NCI-H2107 treated with DMSO at 0.1 percent for 48 hours (cell line): ENCODE data around the gene FLT3LG.

Experiments used
- DNase-seq: peaks from one replicate; lab custom pipeline; 2025; ENCODE audit not compliant: unreplicated experiment; lab: John Stamatoyannopoulos, UW

FLT3LG gene

GRCh38 chr19:49487277-49488045 is 13.4 kb downstream of the FLT3LG start, which contains the start of gene RPL13A:
RPL13A (plus strand) TSS chr19:49487608; CDS start chr19:49487630, 22 bp downstream.
- DNase-seq, result peak; percentile 94

- DNase-seq, result no peak
These were observed 14.2 kb downstream of the FLT3LG start for GRCh38 chr19:49488046-49488862.

DNA sequence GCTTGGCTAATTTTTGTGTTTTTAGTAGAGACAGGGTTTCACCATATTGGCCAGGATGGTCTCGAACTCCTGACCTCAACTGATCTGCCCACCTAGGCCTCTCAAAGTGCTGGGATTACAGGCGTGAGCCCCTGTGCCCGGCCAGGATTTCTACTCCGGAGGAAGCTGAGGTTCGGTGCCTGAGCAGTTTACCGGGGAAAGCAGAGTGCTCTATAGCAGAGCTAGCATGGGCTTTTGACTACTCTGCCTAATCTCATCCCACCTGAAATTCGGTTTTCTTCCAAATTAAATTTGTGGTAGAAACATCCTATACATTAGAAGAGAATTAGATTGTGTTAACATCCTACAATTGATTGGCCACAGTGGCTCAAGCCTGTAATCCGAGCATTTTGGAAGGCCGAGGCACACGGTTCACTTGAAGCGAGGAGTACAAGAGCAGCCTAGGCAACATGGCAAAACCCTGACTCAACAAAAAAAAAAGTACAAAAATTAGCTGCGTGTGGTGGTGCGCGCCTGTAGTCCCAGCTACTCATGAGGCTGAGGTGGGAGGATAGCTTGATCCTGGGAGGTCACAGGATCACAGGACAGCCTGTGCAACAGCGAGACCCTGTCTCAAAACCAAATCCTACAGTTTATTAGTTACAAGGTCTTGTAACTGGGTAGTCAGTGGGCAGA is 15.0 kb downstream of the FLT3LG start:
- DNase-seq, result no peak

DNA sequence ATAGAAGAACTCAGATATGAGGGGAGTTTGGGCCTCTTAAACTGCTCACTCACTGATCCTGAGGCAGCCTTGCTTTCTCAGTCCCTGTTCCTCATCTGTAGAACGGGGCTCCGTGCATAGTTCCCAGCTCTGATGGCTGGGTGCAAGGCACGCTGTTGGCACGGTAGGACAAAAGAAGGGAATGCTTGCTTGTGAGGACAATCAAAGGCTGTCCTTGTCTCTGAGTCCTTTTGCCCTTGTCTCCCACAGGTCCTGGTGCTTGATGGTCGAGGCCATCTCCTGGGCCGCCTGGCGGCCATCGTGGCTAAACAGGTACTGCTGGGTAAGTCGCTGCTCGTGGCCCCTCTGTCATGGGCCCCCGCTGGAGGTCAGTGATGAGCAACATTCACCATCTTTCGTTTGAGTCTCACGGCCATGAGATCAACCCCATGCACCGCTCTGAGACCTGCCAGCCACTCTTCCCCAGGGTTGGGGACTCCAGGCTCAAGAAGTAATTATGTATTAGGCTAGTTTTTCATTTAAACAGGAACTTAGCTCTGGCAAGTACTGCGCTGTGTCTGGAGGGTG is 15.7 kb downstream of the FLT3LG start:
- no peak for DNase-seq

GRCh38 chr19:49490287-49491029 is 16.4 kb downstream of the FLT3LG start:
- no peak for DNase-seq

- DNase-seq, result no peak
These were observed 17.2 kb downstream of the FLT3LG start for GRCh38 chr19:49491030-49491803.

DNA sequence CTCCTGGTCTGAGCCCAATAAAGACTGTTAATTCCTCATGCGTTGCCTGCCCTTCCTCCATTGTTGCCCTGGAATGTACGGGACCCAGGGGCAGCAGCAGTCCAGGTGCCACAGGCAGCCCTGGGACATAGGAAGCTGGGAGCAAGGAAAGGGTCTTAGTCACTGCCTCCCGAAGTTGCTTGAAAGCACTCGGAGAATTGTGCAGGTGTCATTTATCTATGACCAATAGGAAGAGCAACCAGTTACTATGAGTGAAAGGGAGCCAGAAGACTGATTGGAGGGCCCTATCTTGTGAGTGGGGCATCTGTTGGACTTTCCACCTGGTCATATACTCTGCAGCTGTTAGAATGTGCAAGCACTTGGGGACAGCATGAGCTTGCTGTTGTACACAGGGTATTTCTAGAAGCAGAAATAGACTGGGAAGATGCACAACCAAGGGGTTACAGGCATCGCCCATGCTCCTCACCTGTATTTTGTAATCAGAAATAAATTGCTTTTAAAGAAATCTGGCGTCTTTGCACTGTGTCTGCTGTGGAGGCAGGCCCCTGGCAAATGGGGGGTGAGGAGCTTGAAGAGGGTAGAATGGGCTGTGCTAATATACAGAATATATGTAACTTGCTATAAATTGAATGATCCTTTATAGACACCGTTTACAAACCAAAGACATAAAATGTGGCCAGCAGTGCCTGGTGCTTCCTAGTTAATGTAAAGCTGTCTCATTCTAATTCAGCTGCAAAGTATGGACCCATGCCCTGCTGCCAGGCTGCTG is 18.0 kb downstream of the FLT3LG start:
- DNase-seq, result no peak

DNA sequence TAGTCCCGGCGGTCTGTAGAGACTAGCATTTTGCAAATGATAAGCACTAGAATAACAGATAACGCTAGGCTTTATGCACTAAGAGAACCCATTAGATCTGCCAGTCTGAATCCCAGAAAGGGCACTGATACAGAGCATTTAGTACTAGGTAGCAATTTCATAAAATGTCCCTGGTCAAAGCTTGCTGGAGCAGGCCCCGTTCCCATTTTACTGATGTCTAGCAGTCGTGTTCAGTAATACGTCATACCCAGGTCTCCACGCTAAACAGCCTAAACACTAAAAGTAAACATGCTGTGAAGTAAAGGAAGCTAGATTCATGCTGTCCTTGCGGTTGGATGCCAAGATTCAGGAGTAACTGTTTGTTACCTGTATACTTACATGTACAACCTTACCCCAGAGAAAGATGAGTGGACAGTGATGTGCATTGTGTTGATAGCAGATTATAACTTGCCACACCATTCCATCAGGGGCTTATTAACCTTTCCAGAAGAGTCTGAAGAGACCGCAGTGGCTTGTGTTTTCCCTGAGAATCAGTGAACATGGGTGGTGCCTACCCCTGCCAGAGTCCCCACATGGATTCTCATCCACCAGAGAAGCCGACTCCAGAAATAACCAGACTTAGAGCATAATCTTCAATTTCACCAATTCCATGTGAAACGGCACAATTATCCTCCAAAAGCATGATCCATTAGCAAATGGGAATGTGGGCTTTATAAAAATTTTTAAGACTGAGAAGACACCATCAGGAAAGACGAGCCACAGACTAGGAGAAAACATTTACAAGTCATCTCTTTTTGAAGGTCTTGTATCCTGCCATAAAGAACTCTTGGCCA is 18.8 kb downstream of the FLT3LG start:
- DNase-seq, result no peak

DNA sequence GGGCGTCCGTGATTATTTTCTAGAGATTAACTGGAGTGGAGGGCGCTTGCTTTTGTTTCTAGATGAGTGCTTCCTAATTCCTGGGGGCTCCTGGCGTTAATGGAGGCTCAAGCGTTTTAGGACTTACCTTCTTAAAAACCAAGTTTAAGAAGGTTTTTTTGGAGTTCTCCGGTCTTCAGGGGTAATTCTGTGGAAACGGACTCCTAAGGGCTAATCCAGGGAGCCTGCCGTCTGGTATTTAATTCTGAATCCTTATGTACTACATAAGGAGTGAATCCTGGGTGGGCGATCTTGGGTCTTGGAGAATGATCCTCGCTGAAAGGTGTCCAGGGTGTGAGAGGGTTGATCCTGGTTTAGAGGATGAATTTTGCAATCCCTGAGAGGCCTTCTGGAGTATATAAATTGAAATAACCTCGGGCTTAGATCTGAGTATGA is 22.6 kb downstream of the FLT3LG start:
- no peak for DNase-seq

DNA sequence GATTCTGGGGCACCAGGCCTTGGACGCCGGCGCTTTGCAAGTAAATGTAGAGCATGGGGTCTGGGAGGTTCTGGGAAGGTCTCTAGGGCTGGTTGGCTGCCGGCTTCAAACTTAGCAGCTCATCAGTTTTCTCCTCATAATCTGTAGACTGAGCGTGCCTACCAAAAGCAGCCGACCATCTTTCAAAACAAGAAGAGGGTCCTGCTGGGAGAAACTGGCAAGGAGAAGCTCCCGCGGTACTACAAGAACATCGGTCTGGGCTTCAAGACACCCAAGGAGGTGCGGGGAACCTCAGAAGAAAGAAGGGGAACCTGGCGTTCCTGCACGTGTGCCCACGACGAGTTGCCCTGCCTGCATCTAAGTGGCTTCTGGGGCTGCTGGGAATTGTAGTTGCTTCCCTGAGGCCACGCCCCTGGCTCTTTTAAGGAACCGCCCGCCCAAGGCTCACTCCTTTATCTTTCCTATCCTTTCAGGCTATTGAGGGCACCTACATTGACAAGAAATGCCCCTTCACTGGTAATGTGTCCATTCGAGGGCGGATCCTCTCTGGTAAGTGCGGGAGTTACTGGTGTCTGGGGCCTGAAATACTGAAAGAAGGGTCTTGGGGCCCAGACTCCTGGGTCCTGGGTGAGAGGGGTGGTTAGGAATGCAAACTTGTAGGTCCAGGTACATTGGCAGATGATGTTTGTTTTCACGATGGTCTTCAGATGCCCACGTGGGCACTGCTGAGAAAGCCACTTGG is 23.2 kb downstream of the FLT3LG start:
- no peak for DNase-seq

- no peak for DNase-seq
These were observed 23.7 kb downstream of the FLT3LG start for GRCh38 chr19:49497789-49498103.

DNA sequence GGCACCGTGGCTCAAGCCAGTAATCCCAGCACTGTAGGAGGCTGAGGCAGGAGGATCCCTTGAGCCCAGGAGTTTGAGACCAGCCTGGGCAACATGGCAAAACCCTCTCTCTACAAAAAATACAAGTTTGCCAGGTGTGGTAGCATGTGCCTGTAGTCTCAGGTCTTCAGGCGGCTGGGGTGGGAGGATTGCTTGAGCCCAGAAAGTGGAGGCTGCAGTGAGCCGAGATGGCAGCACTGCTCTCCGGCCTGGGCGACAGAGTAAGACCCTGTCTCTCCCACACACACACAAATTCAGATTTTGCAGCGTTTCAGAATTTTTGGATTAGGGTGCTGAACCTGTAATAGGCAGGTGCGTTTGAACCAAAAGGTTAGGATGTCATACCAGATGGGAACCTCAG is 24.5 kb downstream of the FLT3LG start:
- DNase-seq, result no peak

DNA sequence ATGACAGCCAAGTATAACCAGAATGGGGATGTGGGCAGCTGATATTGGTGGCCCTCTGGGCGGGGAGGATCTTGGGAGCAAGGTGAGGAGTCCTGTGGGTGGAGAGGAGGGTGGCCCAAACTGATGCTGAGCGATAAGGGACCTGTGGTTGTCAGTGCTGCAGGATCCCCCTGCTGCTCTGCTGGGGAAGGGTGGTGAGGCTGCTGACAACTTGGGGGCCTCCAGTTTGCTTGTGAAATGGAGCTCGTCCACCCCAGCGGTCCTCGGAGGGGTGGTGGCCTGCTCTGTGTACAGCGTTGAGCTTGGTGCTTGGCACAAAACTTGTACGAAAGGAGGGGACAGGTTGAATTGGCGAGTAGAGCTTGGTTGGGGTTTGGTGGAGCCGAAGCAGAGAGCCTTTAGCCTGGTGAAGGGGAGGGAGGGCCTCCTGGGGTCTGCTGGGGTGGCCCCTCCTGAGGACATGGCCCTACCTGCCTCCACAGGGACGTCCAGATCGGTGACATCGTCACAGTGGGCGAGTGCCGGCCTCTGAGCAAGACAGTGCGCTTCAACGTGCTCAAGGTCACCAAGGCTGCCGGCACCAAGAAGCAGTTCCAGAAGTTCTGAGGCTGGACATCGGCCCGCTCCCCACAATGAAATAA is 25.1 kb downstream of the FLT3LG start:
- DNase-seq, result no peak

DNA sequence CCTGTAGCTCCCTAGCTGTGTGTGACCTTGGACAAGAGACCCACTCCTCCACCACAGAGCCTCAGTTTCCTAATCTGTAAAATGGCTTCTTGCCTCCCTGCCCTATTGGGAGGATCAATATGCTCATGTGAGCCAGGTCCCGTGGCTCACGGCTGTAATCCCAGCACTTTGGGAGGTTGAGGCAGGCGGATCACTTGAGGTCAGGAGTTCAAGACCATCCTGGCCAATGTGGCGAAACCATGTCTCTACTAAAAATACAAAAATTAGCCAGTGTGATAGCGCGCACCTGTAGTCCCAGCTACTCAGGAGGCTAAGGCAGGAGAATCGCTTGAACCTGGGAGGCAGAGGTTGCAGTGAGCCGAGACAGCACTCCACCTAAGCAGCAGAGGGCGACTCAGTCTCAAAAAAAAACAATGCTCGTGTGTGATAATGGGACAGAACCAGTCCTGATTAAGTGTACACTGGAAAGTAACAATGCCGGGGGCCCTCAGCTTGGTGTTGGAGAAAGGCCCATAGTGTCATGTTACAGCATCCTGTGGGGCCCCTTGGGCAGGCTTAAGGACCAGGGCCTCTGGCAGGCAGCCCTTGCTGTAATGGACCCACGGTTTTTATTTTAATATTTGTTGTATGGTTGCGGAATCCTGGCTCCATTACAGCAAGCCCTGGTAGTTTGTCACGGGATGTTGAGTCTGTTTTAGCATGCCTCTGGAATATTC is 29.0 kb downstream of the FLT3LG start:
- DNase-seq, result peak; percentile 91

GRCh38 chr19:49503582-49503962 is 29.6 kb downstream of the FLT3LG start:
- DNase-seq, result no peak

DNA sequence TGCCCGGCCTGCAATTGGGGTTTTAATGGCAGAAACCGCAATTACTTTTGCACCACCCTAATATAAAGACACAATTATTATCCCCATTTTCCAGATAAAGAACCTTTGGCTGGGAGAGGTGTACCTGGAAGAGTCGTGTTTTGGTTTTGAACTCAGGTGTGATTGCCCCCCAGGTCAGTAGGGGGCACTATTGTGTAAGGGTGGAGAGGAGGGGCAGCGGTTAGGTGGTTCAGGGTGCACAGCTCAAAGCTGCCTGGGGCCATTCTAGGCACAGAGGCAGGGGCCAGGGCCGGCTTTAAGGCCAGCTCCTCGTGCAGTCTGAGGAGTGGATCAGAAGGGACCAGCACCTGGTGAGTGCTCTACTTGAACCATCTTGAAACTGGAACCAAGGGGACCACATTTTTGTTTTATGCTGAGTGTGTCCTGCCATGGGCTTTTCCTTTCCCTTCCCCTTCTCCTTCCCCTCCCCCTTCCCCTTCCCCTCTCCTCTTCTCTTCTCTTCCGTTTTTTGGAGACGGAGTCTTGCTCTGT is 32.6 kb downstream of the FLT3LG start:
- peak; percentile 44 for DNase-seq
